Astrocyte (in vitro differentiated cells and primary cell): ENCODE measurements around the gene MPRIP.

Experiments used
- CTCF ChIP-seq: IDR thresholded peaks from 2 replicates; pipeline ENCODE4 v1.5.1; 2011; ENCODE audit warnings: low read depth, mild to moderate bottlenecking, inconsistent platforms, low read length, moderate library complexity; ENCODE audit not compliant: insufficient read depth
- EZH2 ChIP-seq: IDR thresholded peaks from 2 replicates; pipeline ENCODE4 v1.6.1; 2012; ENCODE audit warnings: mild to moderate bottlenecking, low read length, inconsistent platforms; ENCODE audit not compliant: insufficient read depth

- TF ChIP-seq CTCF (peak; percentile 86), EZH2 (no peak)
Measured at GRCh38 chr17:17141860-17142552, 99.7 kb downstream of the MPRIP start.
